ENCODE results near the gene PTCHD1. TPM values are rescaled to one million over a fixed set of nuclear protein-coding genes. Genes with fewer than 3 reads are reported as not detected.

PTCHD1 gene
- total and polyA plus RNA-seq, 2 experiments from 2014 or later: 0.92 to 1.5 TPM

- no peak for TF ChIP-seq CTCF (IDR thresholded peaks at IDR 0.05; ENCODE audit: low read depth, low read length)
- Histone ChIP-seq H3K27me3 (no peaks in the 10 kb centered on the region), H3K27ac (no peak overlapping the region), H3K36me3 (no peaks in the 10 kb centered on the region), H3K9me3 (ENCODE audit: low read depth) (no peaks in the 10 kb centered on the region), H3K4me3 (no peak overlapping the region), H3K4me1 (ENCODE audit: low read depth) (no peaks in the 10 kb centered on the region)
- no peak for DNase-seq (ENCODE audit: low read depth in 1 of 2, low spot score in 1 of 2)
Measured at GRCh38 chrX:23304881-23305280, 29.8 kb upstream of the PTCHD1 start.

- no peak for TF ChIP-seq CTCF (IDR thresholded peaks at IDR 0.05; ENCODE audit: low read depth, low read length)
- Histone ChIP-seq H3K4me1 (ENCODE audit: low read depth) (no peaks in the 10 kb centered on the region), H3K9me3 (ENCODE audit: low read depth) (no peaks in the 10 kb centered on the region), H3K27me3 (no peaks in the 10 kb centered on the region), H3K36me3 (no peaks in the 10 kb centered on the region), H3K27ac (no peak overlapping the region), H3K4me3 (no peak overlapping the region)
- no peak for DNase-seq (ENCODE audit: low read depth in 1 of 2, low spot score in 1 of 2)
Measured at GRCh38 chrX:23311731-23312130, 22.9 kb upstream of the PTCHD1 start.

- TF ChIP-seq CTCF (IDR thresholded peaks at IDR 0.05; ENCODE audit: low read depth, low read length): no peak
Measured at GRCh38 chrX:23312136-23312535, 22.5 kb upstream of the PTCHD1 start.

GRCh38 chrX:23317799-23318724 lies 16.6 kb upstream of the PTCHD1 start:
- no peak overlapping the region for H3K4me3 ChIP-seq

More at GRCh38 chrX:23312136-23312535, 22.5 kb upstream of the PTCHD1 start:
- Histone ChIP-seq H3K36me3 (no peaks in the 10 kb centered on the region), H3K4me1 (ENCODE audit: low read depth) (no peaks in the 10 kb centered on the region), H3K27me3 (no peaks in the 10 kb centered on the region), H3K4me3 (no peak overlapping the region), H3K9me3 (ENCODE audit: low read depth) (no peaks in the 10 kb centered on the region), H3K27ac (no peak overlapping the region)
- DNase-seq (ENCODE audit: low read depth in 1 of 2, low spot score in 1 of 2): no peak

GRCh38 chrX:23327104-23327503 lies 7.5 kb upstream of the PTCHD1 start:
- Histone ChIP-seq H3K36me3 (no peaks in the 10 kb centered on the region), H3K9me3 (ENCODE audit: low read depth) (no peaks in the 10 kb centered on the region), H3K4me3 (no peak overlapping the region), H3K27me3 (peaks cover 37% of the 10 kb centered on the region), H3K4me1 (ENCODE audit: low read depth) (no peaks in the 10 kb centered on the region), H3K27ac (no peak overlapping the region)
- peak in 1 of 2 donors; percentile 72 for DNase-seq (ENCODE audit: low read depth in 1 of 2, low spot score in 1 of 2)
- TF ChIP-seq CTCF (IDR thresholded peaks at IDR 0.05; ENCODE audit: low read depth, low read length): no peak

More at GRCh38 chrX:23317799-23318724, 16.6 kb upstream of the PTCHD1 start:
- TF ChIP-seq CTCF (IDR thresholded peaks at IDR 0.05; ENCODE audit: low read depth, low read length): peak; percentile 73
- Histone ChIP-seq H3K9me3 (ENCODE audit: low read depth) (no peaks in the 10 kb centered on the region), H3K27me3 (no peaks in the 10 kb centered on the region), H3K36me3 (no peaks in the 10 kb centered on the region), H3K27ac (no peak overlapping the region), H3K4me1 (ENCODE audit: low read depth) (no peaks in the 10 kb centered on the region)
- DNase-seq (ENCODE audit: low read depth in 1 of 2, low spot score in 1 of 2): peak; percentile 34 to 46
